Lung (tissue), 12 donors: ENCODE measurements around the gene CHERP. TPM values are rescaled to one million over a fixed set of nuclear protein-coding genes. Genes with fewer than 3 reads are reported as not detected.

ENCODE experiments used
- ATAC-seq: fragments of 200-7000 bp; cut with Tn5 transposase; one replicate; pipeline ENCODE4 v1.9.1; 2020; ENCODE audit warnings: moderate number of reproducible peaks; ENCODE audit not compliant: insufficient read depth, low FRiP score
- DNase-seq, 3 donors: peaks; one replicate each; pipeline ENCODE4 v3.0.0-alpha.2; 2013 to 2017
- H3K27ac ChIP-seq, 2 donors: one replicate each; pipeline ENCODE4 v1.5.1; 2013; ENCODE audit warnings: mild to moderate bottlenecking in 2 of 2, moderate library complexity in 2 of 2, control low read depth in 1 of 2, inconsistent platforms in 1 of 2, low read depth in 1 of 2, low read length in 1 of 2
- H3K27me3 ChIP-seq, 3 donors: one replicate each; pipeline ENCODE4 v1.5.1; 2013; ENCODE audit warnings: low read length in 2 of 3; ENCODE audit not compliant: control insufficient read depth in 3 of 3, insufficient read depth in 3 of 3
- H3K36me3 ChIP-seq, 4 donors: one replicate each; pipeline ENCODE4 v1.5.1; 2013; ENCODE audit warnings: low read length in 4 of 4, mild to moderate bottlenecking in 1 of 4, moderate library complexity in 1 of 4; ENCODE audit not compliant: control insufficient read depth in 4 of 4, insufficient read depth in 4 of 4
- H3K4me1 ChIP-seq, 5 donors: one replicate each; pipeline ENCODE4 v1.5.1; 2013; ENCODE audit warnings: low read length in 5 of 5, mild to moderate bottlenecking in 2 of 5, moderate library complexity in 1 of 5; ENCODE audit not compliant: control insufficient read depth in 5 of 5, insufficient read depth in 5 of 5
- H3K4me3 ChIP-seq: one replicate; pipeline ENCODE4 v1.5.1; 2013; ENCODE audit warnings: mild to moderate bottlenecking, control low read depth, moderate library complexity
- H3K9ac ChIP-seq, 2 donors: one replicate each; pipeline ENCODE4 v1.5.1; 2013; ENCODE audit warnings: low read length in 2 of 2, control low read depth in 1 of 2; ENCODE audit not compliant: insufficient read depth in 1 of 2
- H3K9me3 ChIP-seq, 4 donors: one replicate each; pipeline ENCODE4 v1.5.1; 2013; ENCODE audit warnings: low read length in 3 of 4, mild to moderate bottlenecking in 1 of 4, moderate library complexity in 1 of 4; ENCODE audit not compliant: control insufficient read depth in 4 of 4, insufficient read depth in 3 of 4
- CTCF ChIP-seq: IDR thresholded peaks from 2 replicates; pipeline ENCODE4 v1.5.1; 2012; ENCODE audit warnings: mild to moderate bottlenecking; ENCODE audit errors: control extremely low read depth, extremely low read depth
- WGBS, 2 donors: extraction: QIAGEN DNeasy Blood & Tissue Kit; methylation state at CpG; one replicate each; pipeline ENCODE4 v1.1.7; 2013; 5-methylcytosine and 5-hydroxymethylcytosine counted together
- polyA plus RNA-seq, 2 donors: library from polyadenylated mRNA; stranded (reverse); fragments of 200-250 nt; gene quantifications; one replicate each; pipeline ENCODE4 v1.2.1, GENCODE V29; 2013
- total RNA-seq, 2 donors: library from RNA; depleted of rRNA in 1 of 2; stranded (reverse); fragments of >200 nt in 1 of 2; gene quantifications; one replicate each; pipeline ENCODE4 v1.2.1, GENCODE V29; 2014 to 2021
- donor health status: control.
- donor health status: control.
- donor health status: Bipolar disorder and iron deficiency.
- donor health status: healthy.
- donor health status: DM: yes; HTN: yes; CAD: no.

The CHERP gene
- total and polyA plus RNA-seq, 4 donors, result 19.5 to 30.9 (median 23.3) TPM

GRCh38 chr19:16588824-16589577 lies 46.8 kb upstream of the CHERP start:
- Histone ChIP-seq H3K9me3 (no peaks in the 10 kb centered on the region), H3K27me3 (no peaks in the 10 kb centered on the region), H3K4me1 (peaks cover 12 to 58% (median 34%) of the 10 kb centered on the region in 5 donors), H3K27ac (peak overlapping the region in 1 of 2 donors; percentile 27), H3K9ac (no peak overlapping the region), H3K36me3 (peaks cover 0 to 3% (median under 1%) of the 10 kb centered on the region in 4 donors), H3K4me3 (no peak overlapping the region)
- no peak for TF ChIP-seq CTCF
- WGBS, 2 donors, result 73 to 76% methylated on average over 11 of the region's 11 CpGs
- no peak for DNase-seq
- ATAC-seq, result no peak

GRCh38 chr19:16587833-16588823 lies 45.9 kb upstream of the CHERP start:
- Histone ChIP-seq H3K36me3 (no peaks in the 10 kb centered on the region), H3K4me3 (no peak overlapping the region), H3K9me3 (no peaks in the 10 kb centered on the region), H3K27ac (peak overlapping the region in 1 of 2 donors; percentile 57), H3K9ac (no peak overlapping the region), H3K4me1 (peaks cover 16 to 59% (median 34%) of the 10 kb centered on the region in 5 donors), H3K27me3 (no peaks in the 10 kb centered on the region)
- peak; percentile 21 to 59 (median 45) for DNase-seq
- WGBS, 2 donors, result 14 to 22% methylated on average over 26 of the region's 26 CpGs
- ATAC-seq, result no peak
- TF ChIP-seq CTCF, result no peak

GRCh38 chr19:16586991-16587832 lies 45.0 kb upstream of the CHERP start:
- Histone ChIP-seq H3K9ac (no peak overlapping the region), H3K9me3 (no peaks in the 10 kb centered on the region), H3K4me3 (no peak overlapping the region), H3K36me3 (peaks cover 0 to under 1% (median 0%) of the 10 kb centered on the region in 4 donors), H3K27ac (peak overlapping the region in 1 of 2 donors; percentile 73), H3K4me1 (peaks cover 16 to 62% (median 34%) of the 10 kb centered on the region in 5 donors), H3K27me3 (no peaks in the 10 kb centered on the region)
- DNase-seq, result peak in 1 of 3 donors; percentile 12
- no peak for ATAC-seq
- WGBS, 2 donors, result 35 to 44% methylated on average over 20 of the region's 20 CpGs
- no peak for TF ChIP-seq CTCF
